Loucy (cell line): Measurements from ENCODE around the gene KNSTRN.

ENCODE experiments used
- CTCF ChIP-seq: fragments of 200-600 bp; sonication (generic); conservative IDR thresholded peaks from 2 replicates; pipeline ENCODE4 v1.5.1; 2014; ENCODE audit warnings: mild to moderate bottlenecking, antibody characterized with exemption, low read length
- EZH2phosphoT487 ChIP-seq: fragments of 200-600 bp; IDR thresholded peaks from 2 replicates; pipeline ENCODE4 v1.6.1; 2018; ENCODE audit warnings: antibody characterized with exemption, mild to moderate bottlenecking, moderate library complexity, borderline replicate concordance

- TF ChIP-seq CTCF (no peak), EZH2phosphoT487 (no peak)
These were observed 17.5 kb upstream of the KNSTRN start for GRCh38 chr15:40365016-40365415.
